ENCODE data around the gene LRRC4B.

Gene LRRC4B

DNA sequence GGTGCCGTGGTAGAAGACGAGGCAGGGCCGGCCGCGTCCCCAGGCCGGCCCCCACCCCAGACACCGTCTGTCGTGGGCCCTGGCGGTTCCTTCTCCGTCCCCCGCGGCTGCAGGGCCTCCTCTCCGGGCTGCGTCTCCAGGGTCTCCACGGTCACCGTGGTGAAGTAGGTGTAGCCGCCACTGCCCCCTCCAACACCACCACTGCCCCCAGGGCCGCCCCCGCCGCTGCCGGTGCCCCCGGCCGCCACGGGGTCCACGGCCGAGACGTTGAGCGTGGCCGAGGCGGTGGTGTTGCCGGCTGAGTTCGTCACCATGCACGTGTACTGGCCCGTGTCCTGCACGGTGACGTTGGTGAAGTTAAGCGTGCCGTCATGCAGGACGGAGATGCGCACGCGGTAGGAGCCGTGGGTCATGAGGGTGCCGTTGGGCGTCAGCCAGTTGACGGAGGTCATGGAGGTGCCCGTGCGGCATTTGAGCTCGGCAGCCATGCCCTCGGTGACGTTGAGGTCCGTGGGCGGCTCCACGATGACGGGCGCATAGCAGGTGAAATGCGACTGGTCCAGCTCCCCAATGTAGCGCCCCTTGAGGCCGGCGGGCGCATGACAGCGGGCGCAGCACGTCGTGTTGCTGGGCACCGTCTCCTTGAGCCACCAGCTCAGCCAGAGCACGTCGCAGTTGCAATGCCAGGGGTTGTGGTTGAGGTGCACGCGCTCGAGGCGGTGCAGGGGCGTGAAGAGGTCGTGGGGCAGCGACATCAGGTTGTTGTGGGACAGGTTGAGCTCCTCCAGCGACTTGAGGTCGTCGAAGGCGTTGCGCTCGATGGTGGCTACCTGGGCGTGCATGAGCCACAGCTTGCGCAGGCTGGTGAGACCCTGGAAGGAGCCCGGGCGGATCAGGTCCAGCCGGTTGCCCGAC lies 49.9 kb downstream of the LRRC4B start:
- DNase-seq: no peak

GRCh38 chr19:50517704-50518075 lies 50.5 kb downstream of the LRRC4B start:
- no peak for DNase-seq

GRCh38 chr19:50516964-50517703 lies 51.1 kb downstream of the LRRC4B start:
- DNase-seq: no peak

GRCh38 chr19:50516456-50516855 lies 51.8 kb downstream of the LRRC4B start:
- no peak for DNase-seq

DNA sequence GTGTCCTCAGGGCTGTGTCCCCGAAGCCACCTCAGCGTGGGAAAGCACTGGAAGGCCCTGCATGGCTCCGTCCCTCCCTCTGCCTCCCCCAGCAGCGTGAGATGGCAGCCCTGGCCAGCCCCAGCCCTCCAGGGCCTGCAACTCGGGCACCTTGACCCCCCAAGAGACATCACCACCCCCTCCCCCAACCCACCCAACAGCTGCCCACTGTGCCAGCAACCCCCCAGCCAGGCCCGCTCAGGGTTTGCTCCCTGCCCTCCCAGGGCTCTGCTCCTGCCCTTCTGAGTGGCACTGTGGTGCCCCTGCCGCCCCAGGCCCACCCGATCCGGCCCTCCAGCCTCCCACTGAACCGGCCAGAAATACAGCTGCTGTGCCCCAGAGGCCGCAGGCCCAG lies 53.1 kb downstream of the LRRC4B start:
- DNase-seq: no peak

DNA sequence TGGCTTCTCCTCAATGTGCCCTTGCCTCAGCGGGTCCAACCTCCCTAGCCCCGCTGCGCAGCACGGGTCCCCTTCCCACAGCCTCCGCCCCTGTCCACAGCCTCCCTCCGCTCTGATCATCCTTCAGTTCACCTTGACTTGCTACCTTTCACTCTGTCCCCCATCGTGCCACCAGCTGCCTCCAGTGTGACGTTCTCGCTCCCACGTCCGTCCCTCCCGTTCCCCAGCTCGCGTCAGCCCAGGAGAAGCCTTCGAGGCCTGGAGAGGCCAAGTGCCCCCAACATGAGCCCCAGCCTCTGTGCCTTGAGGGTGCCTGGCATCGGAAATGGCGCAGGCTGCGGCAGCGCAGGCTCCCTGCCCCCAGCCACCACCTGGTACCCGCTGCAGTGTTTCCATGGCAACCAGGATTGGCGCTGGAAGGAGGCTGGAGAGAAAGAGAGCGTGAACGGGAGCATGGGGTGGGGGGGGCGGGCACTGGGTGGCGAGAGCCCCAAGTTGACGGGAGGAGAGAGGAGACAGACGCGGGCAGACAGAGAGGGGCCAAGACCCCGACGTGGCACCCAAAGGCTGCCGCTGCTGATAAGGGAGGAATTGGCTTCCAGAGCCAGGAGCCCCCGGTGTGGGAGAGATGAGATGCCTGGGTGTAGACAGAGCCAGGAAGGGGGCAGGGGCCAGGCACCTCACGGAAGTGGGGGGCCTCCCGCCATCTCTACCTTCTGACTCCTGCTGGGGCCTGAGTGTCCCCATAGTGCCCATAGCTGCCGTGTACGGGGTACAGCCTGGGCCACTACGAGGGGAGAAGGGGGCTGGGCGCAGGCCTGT lies 53.7 kb downstream of the LRRC4B start:
- DNase-seq: no peak

DNA sequence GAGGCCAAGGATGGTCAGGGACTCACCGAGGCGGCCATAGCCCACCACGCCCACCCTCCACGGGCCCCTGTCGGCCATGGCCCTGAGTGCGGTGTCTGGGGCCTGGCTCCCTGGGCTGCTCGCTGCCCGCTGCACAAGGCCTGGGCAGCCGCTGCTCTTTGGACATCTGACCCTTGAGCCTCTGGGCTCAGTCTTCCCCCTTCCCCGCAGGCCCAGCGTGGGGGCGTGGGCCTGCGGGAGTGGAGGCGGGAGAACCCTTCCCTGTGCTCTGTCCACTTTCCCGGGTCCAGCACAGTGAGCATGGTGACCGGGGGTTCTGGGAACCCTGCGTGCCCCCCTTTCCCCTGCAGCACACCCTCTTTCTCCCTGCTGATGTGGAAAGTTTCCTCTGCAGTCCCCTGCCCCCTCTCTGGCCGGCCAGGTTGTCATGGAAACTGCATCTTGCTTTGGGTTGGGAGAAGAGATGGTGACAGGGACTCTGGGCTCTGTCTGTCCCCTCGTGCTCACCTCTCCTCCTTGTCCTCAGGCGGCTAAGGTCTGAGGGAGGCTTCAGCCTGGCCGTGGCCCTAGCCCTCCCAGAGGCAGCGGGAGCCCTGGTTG lies 54.4 kb downstream of the LRRC4B start, which contains the start of gene ASPDH:
Gene ASPDH, minus strand, starts transcription at position 168 of the 600 bp plus-strand sequence. Its CDS starts 90 bp downstream, at position 78.
- DNase-seq: no peak

DNA sequence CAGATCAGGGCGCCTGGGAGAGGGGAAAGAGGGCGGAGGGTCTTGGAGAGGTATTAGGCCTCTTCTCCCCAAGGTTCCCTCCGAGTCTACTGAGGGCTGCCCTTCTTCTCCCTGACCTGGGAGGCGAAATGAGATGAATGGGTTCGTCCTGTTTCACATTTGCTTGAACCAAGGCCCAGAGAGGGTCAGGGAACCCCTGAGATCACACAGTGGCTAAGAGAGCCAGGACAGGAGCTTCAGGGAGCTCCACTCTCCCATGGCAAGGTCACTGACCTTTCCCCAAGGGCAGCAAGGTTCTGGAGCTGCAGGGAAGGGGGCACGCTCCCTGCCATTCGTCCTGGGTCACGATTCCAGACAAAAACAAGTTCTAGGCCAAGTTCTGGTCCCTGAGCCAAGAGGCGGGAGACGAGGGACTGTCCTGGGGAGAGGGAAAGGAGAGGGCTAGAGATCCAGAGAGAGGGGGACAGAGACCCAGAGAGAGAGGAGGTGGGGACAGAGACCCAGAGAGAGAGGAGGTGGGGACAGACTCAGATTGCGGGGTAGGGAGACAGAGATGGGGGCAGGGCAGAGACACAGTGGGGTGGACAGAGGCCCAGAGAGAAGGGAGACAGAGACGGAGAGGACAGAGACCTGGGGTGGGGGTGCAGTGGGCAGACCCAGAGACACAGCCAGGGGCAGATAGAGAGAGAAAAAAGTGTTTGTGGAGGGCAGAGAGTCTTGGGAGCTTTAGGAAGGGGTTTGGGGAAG lies 55.1 kb downstream of the LRRC4B start:
- no peak for DNase-seq

DNA sequence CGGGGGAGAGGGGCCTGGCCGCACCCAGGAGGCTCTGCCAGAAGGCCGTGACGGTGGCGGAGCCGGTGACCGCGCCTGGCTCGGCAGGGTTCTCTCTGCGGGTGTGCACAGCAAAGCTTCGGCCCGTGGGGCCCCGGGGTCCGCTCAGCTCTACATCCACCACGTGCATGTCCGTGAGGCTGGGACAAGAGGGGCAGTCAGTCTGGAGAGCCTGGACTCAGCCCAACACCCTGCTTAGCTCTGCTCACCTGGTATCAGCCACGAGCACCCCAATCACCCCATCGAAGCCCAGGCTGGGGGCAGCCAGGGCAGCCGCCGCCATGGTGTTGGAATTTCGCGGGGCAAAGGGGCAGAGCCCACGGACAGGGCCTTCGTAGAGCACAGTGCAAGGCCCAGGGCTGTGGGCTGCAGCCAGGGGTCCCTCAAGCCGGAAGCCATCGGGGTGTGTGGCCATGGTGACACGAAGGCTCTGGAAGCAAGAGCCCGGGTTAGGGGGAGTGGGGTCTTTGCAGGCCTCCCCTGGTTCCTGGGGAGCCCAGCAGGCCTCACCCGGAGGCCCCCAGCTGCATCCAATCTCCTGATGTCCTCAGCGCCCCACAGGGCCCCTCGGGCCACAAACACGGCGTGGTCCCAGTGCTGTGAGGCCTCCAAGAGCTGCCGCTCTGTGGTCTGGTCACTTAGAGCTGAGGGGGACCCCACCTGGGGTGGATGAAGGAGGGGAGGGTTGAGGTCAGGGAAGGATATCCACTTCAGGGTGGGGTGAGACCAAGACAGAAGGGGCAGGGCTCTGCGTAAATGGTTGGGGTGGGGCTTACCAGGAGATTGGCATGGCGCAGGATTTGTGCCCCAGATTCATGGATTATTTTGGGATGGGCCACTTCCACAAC lies 55.9 kb downstream of the LRRC4B start:
- DNase-seq: no peak

DNA sequence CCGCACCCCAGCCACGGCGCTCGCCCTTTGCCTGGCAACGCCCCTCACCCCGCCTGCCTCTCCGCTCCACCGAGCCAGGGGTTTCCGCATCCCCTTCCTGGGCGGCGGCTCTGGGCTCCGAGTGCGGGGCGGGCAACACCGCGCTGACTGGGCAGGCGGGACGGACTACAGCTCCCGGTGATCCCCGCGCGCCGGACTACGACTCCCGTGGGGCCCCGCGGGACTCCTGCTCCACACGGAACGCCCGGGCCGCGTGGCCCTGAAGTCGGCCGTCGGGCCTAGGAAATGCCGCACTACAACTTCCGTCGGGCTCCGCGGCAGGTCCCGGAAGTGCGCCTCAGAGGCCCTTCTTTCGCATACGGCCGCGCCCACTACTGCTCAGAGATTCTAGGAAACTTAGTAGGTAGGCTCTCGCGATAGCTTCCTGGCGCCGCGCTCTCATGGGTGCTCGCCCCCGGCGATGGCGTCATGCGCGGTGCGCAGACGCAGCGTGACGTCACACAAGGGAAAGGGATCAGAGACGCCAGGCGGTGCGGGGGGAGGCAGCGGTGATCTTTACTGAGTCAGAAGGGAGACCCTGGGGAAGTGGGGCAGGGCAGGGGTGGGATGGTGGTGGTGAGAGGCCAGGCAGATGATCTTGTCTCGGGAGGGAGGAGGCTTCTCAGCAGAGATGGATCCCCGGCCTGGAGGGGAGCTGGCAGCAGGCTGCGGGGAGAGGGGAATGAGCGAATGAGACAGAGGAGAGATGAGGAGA lies 57.0 kb downstream of the LRRC4B start, which contains the start of gene JOSD2:
Gene JOSD2, minus strand, starts transcription at position 123 of the 754 bp plus-strand sequence. CDS start 760 bp downstream, outside the sequence.
- DNase-seq: peak; percentile 97

DNA sequence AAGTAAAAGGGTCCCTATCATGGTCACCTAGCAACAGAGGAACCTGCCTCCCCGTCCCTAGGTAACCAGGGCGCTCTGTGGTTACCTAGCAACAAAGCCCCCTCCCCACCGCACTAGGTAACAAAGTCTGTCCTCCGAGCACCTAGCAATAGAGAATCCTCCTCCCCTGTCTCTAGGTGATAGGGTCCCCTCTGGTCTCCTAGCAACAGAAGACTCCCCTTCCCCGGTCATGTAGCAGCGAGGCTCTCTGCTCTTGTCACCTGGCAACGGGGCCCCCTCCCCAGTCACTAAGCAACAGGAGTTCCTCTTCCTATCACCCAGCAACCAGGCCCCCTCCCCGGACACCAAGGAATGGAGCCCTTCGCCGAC lies 57.6 kb downstream of the LRRC4B start:
- DNase-seq: no peak

DNA sequence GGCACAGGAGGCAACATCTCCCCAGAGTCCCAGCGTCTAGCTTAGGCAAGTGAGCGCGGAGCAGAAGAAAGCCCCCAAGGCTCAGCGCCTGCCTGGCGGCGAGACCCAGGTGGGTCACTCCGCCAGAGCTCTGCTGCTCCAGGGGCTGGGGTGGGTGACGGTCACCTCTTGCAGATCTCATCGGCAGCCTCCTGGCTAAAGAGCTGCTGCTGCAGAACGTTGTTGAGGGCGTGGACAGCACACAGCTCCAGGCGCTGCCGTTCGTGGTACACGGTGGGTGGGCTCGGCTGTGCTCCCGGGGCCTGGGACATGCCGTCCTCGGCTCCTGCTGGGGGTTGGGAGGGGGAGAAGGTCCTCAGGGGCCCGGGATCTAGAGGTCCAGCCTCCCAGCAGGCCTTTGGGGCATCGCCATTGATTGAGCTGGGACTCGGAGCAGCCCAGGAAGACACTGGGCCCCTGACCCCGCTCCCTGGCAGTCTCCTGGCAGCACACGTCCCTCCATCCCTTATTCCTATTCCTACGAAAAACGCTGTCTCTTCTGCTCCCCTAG lies 58.0 kb downstream of the LRRC4B start:
- no peak for DNase-seq

DNA sequence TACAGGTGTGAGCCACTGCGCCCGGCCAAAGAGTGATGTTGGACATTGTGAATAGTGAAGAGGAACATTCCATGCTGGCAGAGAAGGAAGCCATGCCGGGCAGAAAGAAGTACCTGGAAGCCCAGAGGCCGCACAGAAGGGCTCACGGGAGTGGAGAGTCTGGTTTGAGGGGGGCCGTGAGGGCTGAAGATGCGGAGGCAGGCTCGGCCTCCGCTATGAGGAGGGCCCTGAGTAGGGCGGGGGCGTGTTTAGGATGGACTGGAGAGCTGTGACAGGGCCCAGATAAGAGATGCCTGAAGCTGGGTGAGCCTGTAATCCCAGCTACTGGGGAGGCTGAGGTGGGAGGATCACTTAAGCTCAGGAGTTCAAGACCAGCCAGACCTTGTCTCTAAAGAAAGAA lies 58.9 kb downstream of the LRRC4B start:
- no peak for DNase-seq

DNA sequence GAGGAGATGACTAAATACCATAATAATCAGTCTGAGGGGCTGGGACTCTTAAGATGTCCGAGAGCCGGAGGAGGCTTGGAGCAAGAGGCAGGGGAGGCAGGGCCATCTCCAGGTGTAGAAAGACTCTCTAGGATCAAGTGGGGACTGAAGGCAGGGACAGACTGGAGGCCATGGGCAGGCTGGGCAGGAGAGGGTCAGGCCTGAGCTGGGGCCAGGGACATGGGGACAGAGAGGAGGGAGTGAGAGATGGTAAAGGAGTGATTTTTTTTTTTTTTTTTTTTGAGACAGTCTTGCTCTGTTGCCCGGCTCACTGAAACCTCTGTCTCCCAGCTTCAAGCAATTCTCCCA lies 59.4 kb downstream of the LRRC4B start:
- DNase-seq: no peak

DNA sequence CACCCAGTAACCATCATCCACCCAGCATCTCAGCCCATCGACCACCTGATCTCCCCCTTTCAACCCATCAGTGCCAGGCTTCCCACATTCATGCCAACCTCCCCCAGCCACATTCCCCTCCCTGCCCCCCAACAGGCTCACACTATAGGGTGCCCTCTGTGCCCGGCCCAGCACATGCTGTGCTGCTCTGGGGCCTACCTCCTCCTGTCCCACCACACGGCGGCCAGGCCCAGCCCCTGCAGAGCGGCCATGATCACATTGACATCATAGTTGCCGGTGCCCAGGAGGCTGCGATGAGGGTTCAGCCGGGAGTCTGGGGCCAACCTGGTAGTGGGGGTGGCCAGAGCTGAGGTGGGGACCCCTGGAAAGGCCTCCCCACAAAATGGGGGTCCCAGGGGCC lies 60.9 kb downstream of the LRRC4B start:
- DNase-seq: no peak

GRCh38 chr19:50506700-50507099 lies 61.5 kb downstream of the LRRC4B start:
- no peak for DNase-seq

DNA sequence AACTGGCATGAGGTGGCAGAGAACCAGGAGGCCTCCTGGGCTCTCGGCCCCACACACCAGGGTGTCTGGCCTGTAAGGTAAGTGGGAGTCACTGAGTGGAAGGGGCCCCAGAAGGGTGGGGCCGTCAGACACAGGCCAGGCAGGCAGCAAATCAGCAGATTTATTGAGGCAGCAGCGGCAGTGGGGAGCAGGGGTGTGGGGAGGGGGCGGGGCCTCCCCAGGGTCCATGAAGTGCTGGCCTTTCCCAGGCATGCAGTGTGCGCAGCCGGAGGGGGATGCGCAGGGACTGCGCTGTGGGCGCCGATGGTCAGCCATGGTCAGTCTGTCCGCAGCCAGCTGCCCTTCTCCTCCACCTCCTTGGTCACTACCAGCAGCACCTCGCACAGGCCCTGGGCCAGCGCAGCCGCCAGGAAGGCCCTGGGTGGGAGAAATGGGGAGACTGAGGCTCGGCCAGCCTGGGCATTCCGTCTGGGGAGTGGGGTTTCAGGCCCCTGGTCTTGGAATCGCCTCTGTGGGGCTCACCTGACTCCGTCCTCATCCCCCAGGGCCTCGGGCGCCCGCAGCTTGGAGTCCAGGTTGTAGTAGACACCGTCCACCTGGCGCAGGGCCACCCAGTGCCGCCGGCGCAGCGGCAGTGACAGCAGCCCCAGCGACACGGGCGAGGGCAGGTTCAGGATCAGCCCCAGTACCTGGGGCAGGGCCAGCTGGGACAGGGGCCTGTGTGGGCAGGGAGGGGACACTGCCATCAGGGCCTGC lies 62.2 kb downstream of the LRRC4B start:
- no peak for DNase-seq

DNA sequence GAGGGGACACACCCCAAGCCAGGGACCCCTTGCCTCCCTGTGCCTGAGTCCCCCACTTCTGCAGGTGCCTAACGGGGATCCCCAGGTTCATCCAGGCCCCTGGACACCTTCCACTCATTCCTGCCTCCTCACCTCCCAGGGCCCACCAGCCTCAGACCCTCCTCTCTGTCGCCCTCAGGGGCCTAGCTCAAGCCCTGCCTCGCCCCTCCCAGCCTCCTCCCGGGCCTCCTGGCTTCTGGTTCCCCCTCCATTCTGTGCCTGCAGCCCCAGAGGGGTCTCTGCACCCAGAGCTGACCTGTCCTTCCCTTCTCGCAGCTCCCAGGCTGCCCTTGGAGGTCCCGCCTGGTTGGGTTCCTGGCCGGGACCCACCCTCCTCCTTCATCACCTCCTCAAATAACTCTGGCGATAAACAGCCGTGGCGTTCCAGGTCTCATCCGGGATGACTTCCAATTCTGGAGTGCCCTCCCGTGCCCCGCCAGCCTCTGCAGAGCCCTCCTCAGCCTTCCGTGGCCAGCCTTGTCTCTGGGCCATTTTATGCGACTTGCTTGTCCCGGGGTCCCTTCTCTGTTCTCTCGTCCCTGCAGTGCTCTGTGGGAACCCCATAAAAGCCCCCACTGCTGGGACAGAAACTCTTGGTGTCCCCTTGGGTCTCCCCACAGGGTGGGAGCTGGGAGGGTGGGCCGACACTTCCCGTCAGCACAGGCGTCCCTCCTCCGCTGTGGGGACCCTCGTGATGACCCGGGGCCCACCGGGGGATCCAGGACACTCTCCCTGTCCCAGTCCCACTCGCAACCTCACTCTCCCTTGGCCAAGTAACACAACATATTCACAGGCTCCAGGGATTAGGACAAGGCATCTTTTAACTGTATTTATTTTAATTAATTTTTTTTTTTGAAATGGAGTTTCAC lies 66.4 kb downstream of the LRRC4B start:
- no peak for DNase-seq
